GM12891 (cell line): ENCODE results near the gene SORCS1.
A peak's percentile ranks its signal among the peaks of the same experiment; 100 is the strongest.

Experiments used
- DNase-seq: peaks from one replicate; pipeline ENCODE4 v3.0.0; 2011; ENCODE audit warnings: low spot score; ENCODE audit not compliant: insufficient read length
- FAIRE-seq: peaks from 2 replicates; lab custom pipeline; 2011; peaks lifted over from hg19 to GRCh38; lab: Jason Lieb, UNC
- PAX5 ChIP-seq: IDR thresholded peaks from 2 replicates; pipeline ENCODE4 v1.6.1; 2011; ENCODE audit warnings: low read length, moderate library complexity, mild to moderate bottlenecking; ENCODE audit not compliant: insufficient read depth, severe bottlenecking
- POLR2A ChIP-seq: IDR thresholded peaks from 2 replicates; pipeline ENCODE4 v1.6.1; 2011; ENCODE audit warnings: low read depth, low read length, control low read depth
- POLR2AphosphoS5 ChIP-seq: IDR thresholded peaks from 2 replicates; pipeline ENCODE4 v1.6.1; 2011; ENCODE audit warnings: low read depth, low read length, control low read depth
- POU2F2 ChIP-seq: IDR thresholded peaks from 2 replicates; pipeline ENCODE4 v1.6.1; 2011; ENCODE audit warnings: low read depth, mild to moderate bottlenecking, control low read depth, low read length, moderate library complexity
- SPI1 ChIP-seq: IDR thresholded peaks from 2 replicates; pipeline ENCODE4 v1.6.1; 2011; ENCODE audit warnings: low read depth, low read length, control low read depth
- TAF1 ChIP-seq: IDR thresholded peaks from 2 replicates; pipeline ENCODE4 v1.6.1; 2011; ENCODE audit warnings: low read depth, low read length, control low read depth

Gene SORCS1

DNA sequence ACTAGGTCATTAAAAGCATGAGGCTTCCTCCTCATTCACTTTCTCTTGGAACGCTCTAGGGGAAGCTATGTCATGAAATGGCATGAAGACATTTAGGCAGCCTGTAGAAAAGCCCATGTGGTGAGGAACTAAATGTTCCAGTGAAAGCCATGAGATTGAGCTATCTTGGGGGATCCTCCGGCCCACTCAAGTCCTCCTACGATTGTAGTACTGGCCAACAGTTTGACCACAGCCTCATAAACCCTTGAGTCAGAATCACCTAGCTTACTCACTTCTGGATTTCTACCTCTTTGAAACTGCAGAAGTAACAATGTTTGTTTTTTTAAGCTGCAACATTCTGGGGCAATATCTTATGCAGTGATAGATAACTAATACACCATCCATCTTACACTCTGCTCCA lies 605.1 kb downstream of the SORCS1 start:
- DNase-seq (no peak), FAIRE-seq (no peak)
- TF ChIP-seq POLR2A = no peak
- TF ChIP-seq TAF1 = no peak
- no peak for TF ChIP-seq POU2F2
- no peak for TF ChIP-seq POLR2AphosphoS5

GRCh38 chr10:106557951-106558733 lies 606.4 kb downstream of the SORCS1 start:
- no peak for DNase-seq
- FAIRE-seq = no peak
- TF ChIP-seq POU2F2 = no peak
- TF ChIP-seq PAX5 = no peak
- TF ChIP-seq SPI1 = no peak
- no peak for TF ChIP-seq POLR2A
- no peak for TF ChIP-seq POLR2AphosphoS5
- TF ChIP-seq TAF1 = no peak

DNA sequence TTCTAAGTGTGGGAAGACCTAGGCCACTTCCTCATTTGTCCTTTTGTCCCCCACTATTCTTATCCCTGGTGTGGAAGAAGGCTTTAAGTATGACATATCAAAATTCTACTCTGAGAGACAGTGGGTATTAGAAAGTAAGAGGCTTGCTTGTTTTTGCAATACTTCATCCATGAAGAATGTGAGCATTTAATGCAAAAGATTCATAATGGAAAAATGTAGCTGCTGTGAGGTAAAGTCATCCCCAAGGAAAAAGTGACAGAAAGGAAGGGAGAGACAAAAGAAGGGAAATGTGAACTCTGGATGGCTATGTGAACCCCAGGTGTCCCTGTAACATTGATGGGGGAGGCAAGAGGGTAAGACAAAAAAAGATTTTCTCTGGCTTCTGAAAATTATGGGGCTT lies 607.5 kb downstream of the SORCS1 start:
- TF ChIP-seq POU2F2 (no peak), POLR2A (no peak), TAF1 (no peak), POLR2AphosphoS5 (no peak), SPI1 (0 out of 2 replicates have a peak, but pooled peaks have one; percentile 31), PAX5 (no peak)
- no peak for DNase-seq
- no peak for FAIRE-seq

DNA sequence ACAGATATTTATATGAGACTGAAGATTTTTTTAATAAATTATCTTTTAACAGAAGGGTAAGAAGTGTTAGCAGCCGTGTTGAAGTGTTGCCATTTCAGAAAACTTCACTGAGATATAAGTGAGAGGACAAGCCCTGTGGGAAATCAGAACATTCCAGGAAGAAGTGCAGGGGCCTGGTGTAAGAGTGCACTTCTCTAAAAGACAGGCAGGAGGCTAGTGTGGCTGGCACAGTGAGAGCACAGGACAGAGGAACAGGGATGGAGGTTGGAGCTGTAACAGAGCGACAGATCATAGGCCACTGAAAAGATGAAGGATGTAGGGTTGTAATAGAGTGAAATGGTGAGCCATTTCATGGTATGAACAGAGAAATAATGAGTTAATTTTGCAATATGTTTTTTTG lies 608.9 kb downstream of the SORCS1 start:
- FAIRE-seq (no peak), DNase-seq (no peak)
- TF ChIP-seq POLR2AphosphoS5 (no peak), TAF1 (no peak), POU2F2 (no peak), PAX5 (no peak), POLR2A (no peak), SPI1 (no peak)

DNA sequence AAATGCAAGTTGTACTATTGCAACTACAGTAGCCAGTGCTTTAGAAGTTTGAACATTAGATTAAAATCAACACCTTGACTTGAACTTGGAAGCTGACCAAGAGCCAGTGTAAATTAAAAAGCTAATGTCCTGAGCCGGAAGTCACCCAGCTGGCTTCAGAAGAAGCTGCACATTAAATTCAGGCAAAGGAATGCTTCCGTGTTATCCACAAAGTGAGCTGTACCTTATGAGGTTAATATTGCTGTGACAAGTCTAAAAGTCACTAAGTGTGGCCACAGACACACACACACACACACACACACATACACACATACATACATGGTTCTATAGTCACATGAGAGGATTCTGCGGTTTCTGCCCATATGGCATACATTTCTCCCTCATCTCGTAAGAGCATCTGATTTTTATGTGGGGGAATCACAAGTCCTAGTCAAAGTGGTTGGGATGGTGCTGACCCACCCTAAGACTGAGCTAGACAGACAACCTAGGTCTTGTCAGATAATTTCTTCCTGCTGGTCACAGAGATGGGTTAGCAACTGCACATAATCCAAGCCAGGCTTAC lies 612.9 kb downstream of the SORCS1 start:
- FAIRE-seq (no peak), DNase-seq (no peak)
- TF ChIP-seq POLR2AphosphoS5 = no peak
- TF ChIP-seq PAX5 = no peak
- TF ChIP-seq TAF1 = no peak
- no peak for TF ChIP-seq POLR2A

GRCh38 chr10:106548832-106549231 lies 615.7 kb downstream of the SORCS1 start:
- DNase-seq (no peak), FAIRE-seq (no peak)
- no peak for TF ChIP-seq POLR2A
- no peak for TF ChIP-seq POU2F2
- no peak for TF ChIP-seq PAX5
- no peak for TF ChIP-seq TAF1
- no peak for TF ChIP-seq POLR2AphosphoS5
- no peak for TF ChIP-seq SPI1

GRCh38 chr10:106547047-106547635 lies 617.4 kb downstream of the SORCS1 start:
- no peak for FAIRE-seq
- no peak for DNase-seq
- no peak for TF ChIP-seq TAF1
- no peak for TF ChIP-seq PAX5
- no peak for TF ChIP-seq POLR2A
- no peak for TF ChIP-seq POLR2AphosphoS5
- no peak for TF ChIP-seq POU2F2
- no peak for TF ChIP-seq SPI1

GRCh38 chr10:106542461-106542860 lies 622.0 kb downstream of the SORCS1 start:
- TF ChIP-seq PAX5 = no peak
- TF ChIP-seq SPI1 = no peak
- no peak for TF ChIP-seq POU2F2
- TF ChIP-seq TAF1 = no peak
- TF ChIP-seq POLR2A = no peak
- TF ChIP-seq POLR2AphosphoS5 = no peak
- DNase-seq (no peak), FAIRE-seq (no peak)

- no peak for FAIRE-seq
- DNase-seq = no peak
- no peak for TF ChIP-seq TAF1
- no peak for TF ChIP-seq POLR2A
- no peak for TF ChIP-seq SPI1
- TF ChIP-seq PAX5 = no peak
- no peak for TF ChIP-seq POU2F2
- no peak for TF ChIP-seq POLR2AphosphoS5
Measured at GRCh38 chr10:106540645-106541044, 623.9 kb downstream of the SORCS1 start.

- FAIRE-seq = no peak
- no peak for DNase-seq
- no peak for TF ChIP-seq PAX5
- TF ChIP-seq POLR2AphosphoS5 = no peak
- TF ChIP-seq SPI1 = no peak
- no peak for TF ChIP-seq TAF1
- TF ChIP-seq POLR2A = no peak
- TF ChIP-seq POU2F2 = no peak
Measured at GRCh38 chr10:106537866-106538265, 626.6 kb downstream of the SORCS1 start.
